HepG2 (cell line): Measurements from ENCODE around the gene CSMD2. TPM values are rescaled to one million over a fixed set of nuclear protein-coding genes. Genes with fewer than 3 reads are reported as not detected.

ENCODE experiments used
- ATAC-seq: fragments of 200-7000 bp; cut with Tn5 transposase; 3 replicates; pipeline ENCODE4 v1.9.1; 2020; ENCODE audit warnings: mild to moderate bottlenecking, moderate library complexity
- BruUV-seq: library from RNA; stranded (reverse); fragments of 400-500 nt; replicated peaks from 2 replicates; lab custom pipeline; 2021; lab: Mats Ljungman, UMichigan
- CTCF ChIA-PET: fragments of 300-600 bp; formaldehyde crosslinking; extraction: SDS; loops from one replicate; lab custom pipeline; 2021; ENCODE audit warnings: low total read pairs, inconsistent platforms, low intra/inter-chr PET ratio; lab: Yijun Ruan, JAX
- POLR2A ChIA-PET: fragments of 350-600 bp; sonication (Branson Sonifier 250); formaldehyde crosslinking; loops from one replicate; lab custom pipeline; 2020; ENCODE audit warnings: antibody characterized with exemption, inconsistent platforms; lab: Yijun Ruan, JAX
- DNase-seq: peaks from one replicate; pipeline ENCODE4 v3.0.0-alpha.2; 2015; ENCODE audit warnings: low spot score
- FAIRE-seq: peaks from 3 replicates; lab custom pipeline; 2011; peaks lifted over from hg19 to GRCh38; lab: Jason Lieb, UNC
- H2AFZ ChIP-seq: one replicate; pipeline ENCODE4 v1.6.1; 2011; ENCODE audit warnings: low read length, inconsistent platforms
- H3K27ac ChIP-seq: fragments of 300-600 bp; 3 replicates; pipeline ENCODE4 v1.8.0; 2011; ENCODE audit warnings: mixed run types, mild to moderate bottlenecking, mixed read lengths, low read length, inconsistent platforms; ENCODE audit not compliant: insufficient read depth; ENCODE audit errors: extremely low read length
- H3K27me3 ChIP-seq, 2 experiments: fragments of 200-600 bp in 1 of 2; 2 replicates in 1 of 2; 3 replicates in 1 of 2; pipeline versions ENCODE4 v1.6.0 to v1.8.0; 2011; ENCODE audit warnings: low read length in 2 of 2, mild to moderate bottlenecking in 2 of 2, moderate library complexity in 2 of 2, inconsistent platforms in 1 of 2; ENCODE audit not compliant: insufficient read depth in 2 of 2, control insufficient read depth in 1 of 2
- H3K36me3 ChIP-seq, 2 experiments: fragments of 200-600 bp in 1 of 2; replicated peaks in 1 of 2; 2 replicates in 1 of 2; 3 replicates in 1 of 2; pipeline versions ENCODE4 v1.5.1 to v1.8.0; 2011; ENCODE audit warnings: low read length in 2 of 2, inconsistent platforms in 1 of 2; ENCODE audit not compliant: insufficient read depth in 2 of 2, control insufficient read depth in 1 of 2
- H3K4me1 ChIP-seq: 2 replicates; pipeline ENCODE4 v1.5.1; 2012; ENCODE audit warnings: low read length, inconsistent platforms; ENCODE audit not compliant: insufficient read depth
- H3K4me2 ChIP-seq: 2 replicates; pipeline ENCODE4 v1.6.0; 2011; ENCODE audit warnings: low read depth, low read length, inconsistent platforms
- H3K4me3 ChIP-seq, 3 experiments: fragments of 200-600 bp in 1 of 3; sonication (generic), shearing (Covaris generic) in 1 of 3; replicated peaks in 1 of 3; 2 replicates each; pipeline ENCODE4 v1.5.1; 2011 to 2016; ENCODE audit warnings: low read length in 3 of 3, inconsistent platforms in 2 of 3, low read depth in 2 of 3, mild to moderate bottlenecking in 2 of 3, control low read depth in 1 of 3, mixed read lengths in 1 of 3; ENCODE audit not compliant: insufficient read depth in 1 of 3
- H3K79me2 ChIP-seq: one replicate; pipeline ENCODE4 v1.6.1; 2011; ENCODE audit warnings: low read length, inconsistent platforms; ENCODE audit not compliant: insufficient read depth
- H3K9ac ChIP-seq: 2 replicates; pipeline ENCODE4 v1.6.0; 2011; ENCODE audit warnings: mild to moderate bottlenecking, low read depth, low read length, inconsistent platforms; ENCODE audit not compliant: insufficient read depth
- H3K9me3 ChIP-seq: 2 replicates; pipeline ENCODE4 v1.5.1; 2012; ENCODE audit warnings: mild to moderate bottlenecking, low read length
- H4K20me1 ChIP-seq: 2 replicates; pipeline ENCODE4 v1.6.0; 2011; ENCODE audit warnings: inconsistent platforms, mild to moderate bottlenecking, low read length, moderate library complexity; ENCODE audit not compliant: insufficient read depth
- IRF1 ChIP-seq: sonication (generic); formaldehyde crosslinking; IDR thresholded peaks from 2 replicates; pipeline ENCODE4 v1.4.0; 2020; ENCODE audit warnings: low read depth, mild to moderate bottlenecking, missing genetic modification reagents
- NFYB ChIP-seq: sonication (generic); formaldehyde crosslinking; IDR thresholded peaks from 2 replicates; pipeline ENCODE4 v1.4.0; 2020; ENCODE audit warnings: missing genetic modification reagents
- SMARCE1 ChIP-seq: fragments of 450-650 bp; IDR thresholded peaks from 2 replicates; pipeline ENCODE4 v1.6.1; 2017; ENCODE audit warnings: borderline replicate concordance
- SOX6 ChIP-seq, 2 experiments: fragments of 450-650 bp in 1 of 2; sonication (generic) in 1 of 2; formaldehyde crosslinking in 1 of 2; IDR thresholded peaks; 2 replicates each; pipeline versions ENCODE4 v1.4.0 to v1.6.1; 2017 to 2020; ENCODE audit warnings: antibody characterized with exemption in 1 of 2, mild to moderate bottlenecking in 1 of 2, missing genetic modification reagents in 1 of 2
- U2AF1 ChIP-seq: fragments of 200-400 bp; formaldehyde crosslinking; optimal IDR thresholded peaks from 2 replicates; pipeline ENCODE3; 2017; ENCODE audit warnings: mild to moderate bottlenecking, low read depth, low read length
- ZBTB1 ChIP-seq: sonication (generic); formaldehyde crosslinking; IDR thresholded peaks from 2 replicates; pipeline ENCODE4 v1.4.0; 2020; ENCODE audit warnings: missing genetic modification reagents, borderline replicate concordance
- ZBTB10 ChIP-seq: sonication (generic); formaldehyde crosslinking; IDR thresholded peaks from 2 replicates; pipeline ENCODE4 v1.4.0; 2020; ENCODE audit warnings: missing genetic modification reagents, borderline replicate concordance
- ZNF232 ChIP-seq: sonication (generic); formaldehyde crosslinking; IDR thresholded peaks from 2 replicates; pipeline ENCODE4 v1.4.0; 2020; ENCODE audit warnings: missing genetic modification reagents, borderline replicate concordance
- ZNF275 ChIP-seq: sonication (generic); formaldehyde crosslinking; IDR thresholded peaks from 2 replicates; pipeline ENCODE4 v1.8.0; 2022; ENCODE audit warnings: missing genetic modification reagents, mild to moderate bottlenecking, inconsistent platforms, borderline replicate concordance
- ZNF788 ChIP-seq: sonication (generic); formaldehyde crosslinking; IDR thresholded peaks from 2 replicates; pipeline ENCODE4 v1.5.0; 2020; ENCODE audit warnings: mild to moderate bottlenecking, missing genetic modification reagents, borderline replicate concordance
- ZNF850 ChIP-seq: sonication (generic); formaldehyde crosslinking; conservative IDR thresholded peaks from 2 replicates; pipeline ENCODE4 v1.9.0; 2021; ENCODE audit warnings: mild to moderate bottlenecking, missing genetic modification reagents
- WGBS: methylation state at CpG from one replicate; pipeline ENCODE4 v1.1.6; 2017; ENCODE audit warnings: low lambda C conversion rate; 5-methylcytosine and 5-hydroxymethylcytosine counted together
- in situ Hi-C: cut with HindIII; loops from 2 replicates; pipeline ENCODE4 v1.10.0; 2017; ENCODE audit warnings: low pct_unique_long_range_greater_than_20kb; ENCODE audit not compliant: extremely low pct_ligation_motif_present
- intact Hi-C: fragments of 100-400 bp; cut with micrococcal nuclease; formaldehyde crosslinking; loops from one replicate; pipeline ENCODE4 v1.10.0; 2022; ENCODE audit not compliant: unreplicated experiment
- polyA plus RNA-seq, 8 experiments: library from polyadenylated mRNA; depleted of rRNA in 3 of 8; stranded (reverse) in 7 of 8; unstranded in 1 of 8; fragments of >200 nt; fragmentation: Illumina TruSeq in 4 of 8; extraction: Trizol in 4 of 8; gene quantifications; 2 replicates each; pipeline versions ENCODE4 v1.2.1 to v1.2.3, GENCODE V29; 2011 to 2016; ENCODE audit warnings: low read depth in 4 of 8, missing spikeins in 1 of 8, mixed read lengths in 1 of 8; ENCODE audit not compliant: insufficient read depth in 1 of 8
- total RNA-seq, 5 experiments: library from RNA; depleted of rRNA; stranded (reverse); fragments of >200 nt; fragmentation: Illumina TruSeq; extraction: Trizol; gene quantifications; 2 replicates each; pipeline ENCODE4 v1.2.3, GENCODE V29; 2016; ENCODE audit warnings: low read depth in 1 of 5

The CSMD2 gene
- total and polyA plus RNA-seq, 2 of the 13 experiments (the other 11 are each of a cell fraction or from before 2014, with no cell fraction given), result not detected

- intact Hi-C loops (no loop called here), in situ Hi-C loops (no loop called here)
- H3K79me2 ChIP-seq, result no peaks in the 10 kb centered on the region
- DNase-seq (no peak), FAIRE-seq (no peak), ATAC-seq (no peak)
- H3K4me3 ChIP-seq, result no peak overlapping the region
- H3K27me3 ChIP-seq, result no peaks in the 10 kb centered on the region
- no peak overlapping the region for H3K4me2 ChIP-seq
- H2AFZ ChIP-seq, result no peak overlapping the region
- WGBS, result 1% methylated on average over 6 of the region's 6 CpGs
- no peaks in the 10 kb centered on the region for H4K20me1 ChIP-seq
- TF ChIP-seq ZNF232 (CRISPR knock-in tag) (no peak), SOX6 (IDR thresholded peaks at IDR 0.05) (no peak), SOX6 (CRISPR knock-in tag; IDR thresholded peaks at IDR 0.05) (no peak), ZNF275 (CRISPR knock-in tag) (no peak), SMARCE1 (no peak), ZBTB1 (CRISPR knock-in tag) (no peak), IRF1 (CRISPR knock-in tag) (no peak), ZNF788 (CRISPR knock-in tag) (no peak), NFYB (CRISPR knock-in tag) (no peak), ZNF850 (no peak), ZBTB10 (no peak), U2AF1 (no peak)
- peaks cover 18% of the 10 kb centered on the region; the same call in 1 of the 2 replicates for H3K9me3 ChIP-seq
- no TSS peak for BruUV-seq
- no peaks in the 10 kb centered on the region for H3K4me1 ChIP-seq
- H3K9ac ChIP-seq, result no peak overlapping the region
- ChIA-PET POLR2A (no interaction called here), CTCF (no interaction called here)
- H3K36me3 ChIP-seq, result no peaks in the 10 kb centered on the region
- H3K27ac ChIP-seq, result no peak overlapping the region
These were observed 98.9 kb downstream of the CSMD2 start for GRCh38 chr1:34066166-34066565.
